Suprapubic skin (tissue), 4 donors: ENCODE measurements around the gene FAM111B.
A peak's percentile ranks its signal among the peaks of the same experiment; 100 is the strongest.
"Not testable (repeated sequence)": the region's sequence is repeated elsewhere in the genome, so short reads cannot be mapped to it uniquely, and the experiment has no call there.

Source experiments
- EP300 ChIP-seq: sonication (generic); formaldehyde crosslinking; IDR thresholded peaks from one replicate; pipeline ENCODE4 v1.6.1; 2017; ENCODE audit warnings: antibody characterized with exemption
- POLR2AphosphoS5 ChIP-seq, 3 donors: sonication (generic); formaldehyde crosslinking; IDR thresholded peaks; one replicate each; pipeline ENCODE4 v1.6.1; 2017; ENCODE audit warnings: antibody characterized with exemption in 3 of 3
- TF ChIP-seq, protein P1 (sequence below), 2 donors: fragments of 200-600 bp in 1 of 2; fragments of 450-650 bp in 1 of 2; sonication (generic) in 1 of 2; IDR thresholded peaks; one replicate each; pipeline ENCODE4 v1.5.1; 2016 to 2019; ENCODE audit warnings: antibody characterized with exemption in 2 of 2, mild to moderate bottlenecking in 1 of 2, moderate library complexity in 1 of 2

DNA sequence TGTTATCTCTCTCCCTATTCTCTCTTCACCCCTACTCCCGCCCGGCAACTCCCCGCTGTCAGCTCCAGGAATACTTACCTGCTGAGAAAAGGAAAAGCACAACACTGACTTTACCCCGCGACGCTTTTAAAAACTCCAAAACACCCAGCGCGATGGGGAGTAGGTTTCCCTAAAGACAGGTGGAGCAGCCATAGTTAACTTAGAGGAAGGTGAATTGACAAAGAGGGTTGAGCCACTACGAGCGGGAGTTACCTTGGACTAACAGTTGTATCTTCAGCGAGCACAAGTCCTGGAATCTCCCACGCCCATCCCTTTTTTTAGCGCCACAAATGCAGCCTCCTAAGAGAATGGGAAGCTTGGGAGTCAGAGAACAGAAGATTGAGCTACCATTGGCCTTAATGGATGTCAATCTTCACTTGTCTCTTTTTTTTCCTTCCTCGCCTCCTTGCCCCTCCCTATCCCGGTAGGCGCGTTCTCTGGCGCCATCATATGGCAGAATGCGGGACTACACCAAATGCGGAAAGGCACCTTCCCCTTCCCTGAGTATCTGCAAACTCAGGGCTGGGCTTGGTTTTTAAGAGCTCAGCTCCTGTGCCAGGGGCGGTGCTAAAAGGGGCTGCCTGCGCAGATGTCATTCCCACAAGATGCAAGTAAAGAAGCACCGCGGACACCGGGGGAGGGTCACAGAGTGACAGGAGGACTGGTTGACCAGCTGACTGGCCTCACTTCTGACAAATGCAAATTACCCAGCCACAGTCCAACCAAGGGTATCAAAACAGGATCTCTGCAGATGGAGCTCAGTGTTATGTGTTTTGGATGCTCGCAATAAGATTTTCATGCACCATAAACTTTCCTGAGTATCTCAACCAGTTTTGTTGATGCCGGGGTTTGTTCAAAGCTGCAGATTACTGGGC is 48.7 kb upstream of the FAM111B start:
- TF ChIP-seq, protein P1, sequence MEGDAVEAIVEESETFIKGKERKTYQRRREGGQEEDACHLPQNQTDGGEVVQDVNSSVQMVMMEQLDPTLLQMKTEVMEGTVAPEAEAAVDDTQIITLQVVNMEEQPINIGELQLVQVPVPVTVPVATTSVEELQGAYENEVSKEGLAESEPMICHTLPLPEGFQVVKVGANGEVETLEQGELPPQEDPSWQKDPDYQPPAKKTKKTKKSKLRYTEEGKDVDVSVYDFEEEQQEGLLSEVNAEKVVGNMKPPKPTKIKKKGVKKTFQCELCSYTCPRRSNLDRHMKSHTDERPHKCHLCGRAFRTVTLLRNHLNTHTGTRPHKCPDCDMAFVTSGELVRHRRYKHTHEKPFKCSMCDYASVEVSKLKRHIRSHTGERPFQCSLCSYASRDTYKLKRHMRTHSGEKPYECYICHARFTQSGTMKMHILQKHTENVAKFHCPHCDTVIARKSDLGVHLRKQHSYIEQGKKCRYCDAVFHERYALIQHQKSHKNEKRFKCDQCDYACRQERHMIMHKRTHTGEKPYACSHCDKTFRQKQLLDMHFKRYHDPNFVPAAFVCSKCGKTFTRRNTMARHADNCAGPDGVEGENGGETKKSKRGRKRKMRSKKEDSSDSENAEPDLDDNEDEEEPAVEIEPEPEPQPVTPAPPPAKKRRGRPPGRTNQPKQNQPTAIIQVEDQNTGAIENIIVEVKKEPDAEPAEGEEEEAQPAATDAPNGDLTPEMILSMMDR (IDR thresholded peaks at IDR 0.05): peak; percentile 84 to 85
- TF ChIP-seq POLR2AphosphoS5 (IDR thresholded peaks at IDR 0.05); EP300: not testable (repeated sequence)
